Stimulated activated naive CD4-positive, alpha-beta T cell (primary cell): Measurements from ENCODE around the gene BCS1L.

ENCODE experiments used
- DNase-seq, 6 experiments: peaks; one replicate each; lab custom pipeline; 2025; lab: John Stamatoyannopoulos, UW

The BCS1L gene

GRCh38 chr2:218662377-218662776 is 2.9 kb downstream of the BCS1L start:
- no peak for DNase-seq

- no peak for DNase-seq
Measured at GRCh38 chr2:218662827-218663226, 3.3 kb downstream of the BCS1L start.

- DNase-seq: no peak
Measured at GRCh38 chr2:218663901-218664300, 4.4 kb downstream of the BCS1L start.

- DNase-seq: no peak
Measured at GRCh38 chr2:218664653-218665052, 5.2 kb downstream of the BCS1L start.

- no peak for DNase-seq
Measured at GRCh38 chr2:218671097-218671653, 11.7 kb downstream of the BCS1L start.

GRCh38 chr2:218671654-218672566 is 12.4 kb downstream of the BCS1L start, which contains the start of the genes RNF25 and STK36:
RNF25 (minus strand) TSS chr2:218672002; CDS start chr2:218671970, 32 bp downstream.
STK36 (plus strand) TSS chr2:218672086; CDS start chr2:218672830, 744 bp downstream.
- peak; percentile 64 to 81 (median 74) for DNase-seq

- no peak for DNase-seq
Measured at GRCh38 chr2:218679119-218679518, 19.6 kb downstream of the BCS1L start.

GRCh38 chr2:218680061-218680460 is 20.6 kb downstream of the BCS1L start:
- DNase-seq: no peak

- DNase-seq: peak in 4 of 6 experiments; percentile 13 to 34 (median 20)
Measured at GRCh38 chr2:218687400-218688060, 28.0 kb downstream of the BCS1L start.

- no peak for DNase-seq
Measured at GRCh38 chr2:218691234-218691633, 31.8 kb downstream of the BCS1L start.

- DNase-seq: no peak
Measured at GRCh38 chr2:218694405-218695145, 35.1 kb downstream of the BCS1L start.

- DNase-seq: no peak
Measured at GRCh38 chr2:218698885-218699284, 39.4 kb downstream of the BCS1L start.

GRCh38 chr2:218701806-218702205 is 42.3 kb downstream of the BCS1L start:
- no peak for DNase-seq

GRCh38 chr2:218703341-218703740 is 43.9 kb downstream of the BCS1L start:
- no peak for DNase-seq

GRCh38 chr2:218708086-218708485 is 48.6 kb downstream of the BCS1L start:
- no peak for DNase-seq

GRCh38 chr2:218709908-218710307 is 50.4 kb downstream of the BCS1L start:
- DNase-seq: no peak

GRCh38 chr2:218710334-218710686 is 50.8 kb downstream of the BCS1L start:
- no peak for DNase-seq

GRCh38 chr2:218710687-218711549 is 51.4 kb downstream of the BCS1L start, which contains the start of gene TTLL4:
TTLL4 (plus strand) TSS chr2:218710835; CDS start chr2:218737677, 26,842 bp downstream.
- DNase-seq: peak; percentile 94 to 99 (median 98)

- peak in 1 of 6 experiments; percentile 26 for DNase-seq
Measured at GRCh38 chr2:218711550-218711929, 52.1 kb downstream of the BCS1L start.
